GM12864 (cell line): Measurements from ENCODE around the gene GDF9.

ENCODE experiments used
- DNase-seq: peaks from one replicate; pipeline ENCODE4 v3.0.0-alpha.2; 2011; ENCODE audit warnings: low read depth
- H3K4me3 ChIP-seq: 2 replicates; pipeline ENCODE4 v1.5.1; 2011; ENCODE audit warnings: mild to moderate bottlenecking, low read depth, low read length, control low read depth
- CTCF ChIP-seq: IDR thresholded peaks from 2 replicates; pipeline ENCODE4 v1.5.1; 2011; ENCODE audit warnings: low read depth, mild to moderate bottlenecking, moderate library complexity, low read length, control low read depth, inconsistent platforms; ENCODE audit errors: missing control alignments

Gene GDF9

GRCh38 chr5:132853323-132853722 lies 12.9 kb downstream of the GDF9 start:
- no peak overlapping the region for H3K4me3 ChIP-seq
- no peak for DNase-seq
- no peak for TF ChIP-seq CTCF

- no peak for TF ChIP-seq CTCF
- DNase-seq = no peak
- H3K4me3 ChIP-seq = no peak overlapping the region
Observed at GRCh38 chr5:132850066-132850465, 16.2 kb downstream of the GDF9 start.

- no peak for TF ChIP-seq CTCF
- DNase-seq = no peak
- H3K4me3 ChIP-seq = no peak overlapping the region
Observed at GRCh38 chr5:132849347-132849746, 16.9 kb downstream of the GDF9 start.

GRCh38 chr5:132848270-132848669 lies 18.0 kb downstream of the GDF9 start:
- TF ChIP-seq CTCF = no peak
- no peak for DNase-seq
- H3K4me3 ChIP-seq = no peak overlapping the region

GRCh38 chr5:132841305-132841704 lies 25.0 kb downstream of the GDF9 start:
- DNase-seq = no peak
- H3K4me3 ChIP-seq = no peak overlapping the region
- TF ChIP-seq CTCF = no peak

GRCh38 chr5:132840896-132841295 lies 25.4 kb downstream of the GDF9 start:
- DNase-seq = no peak
- TF ChIP-seq CTCF = no peak
- no peak overlapping the region for H3K4me3 ChIP-seq

GRCh38 chr5:132840313-132840712 lies 26.0 kb downstream of the GDF9 start:
- no peak overlapping the region for H3K4me3 ChIP-seq
- TF ChIP-seq CTCF = no peak
- no peak for DNase-seq
